IMR-90 (cell line): ENCODE measurements around the gene NKAPL. TPM values are rescaled to one million over a fixed set of nuclear protein-coding genes. Genes with fewer than 3 reads are reported as not detected.

Experiments
- ATAC-seq: fragments of 200-7000 bp; cut with Tn5 transposase; 2 replicates; pipeline ENCODE4 v1.9.1; 2020; ENCODE audit warnings: low read depth, mild to moderate bottlenecking, moderate library complexity
- BruUV-seq: library from RNA; stranded (reverse); fragments of 400-500 nt; replicated peaks from 2 replicates; lab custom pipeline; 2021; lab: Mats Ljungman, UMichigan
- CTCF ChIA-PET: fragments of 300-600 bp; formaldehyde crosslinking; extraction: SDS; loops from one replicate; lab custom pipeline; 2021; ENCODE audit warnings: antibody characterized with exemption; lab: Yijun Ruan, JAX
- POLR2A ChIA-PET: fragments of 300-600 bp; sonication (Branson Sonifier 250); formaldehyde crosslinking; loops from one replicate; lab custom pipeline; 2022; ENCODE audit warnings: antibody characterized with exemption; ENCODE audit not compliant: unreplicated experiment; lab: Charles Lee
- DNase-seq: peaks from one replicate; pipeline ENCODE4 v3.0.0; 2013
- H2AFZ ChIP-seq: replicated peaks from 2 replicates; pipeline ENCODE3; 2013; ENCODE audit warnings: low read length, mild to moderate bottlenecking; ENCODE audit not compliant: poor library complexity
- H2AK5ac ChIP-seq: 2 replicates; pipeline ENCODE4 v1.6.1; 2013; ENCODE audit warnings: low read depth, low read length, inconsistent platforms
- H2AK9ac ChIP-seq: replicated peaks from 2 replicates; pipeline ENCODE3; 2013; ENCODE audit warnings: mild to moderate bottlenecking, low read depth, low read length, moderate library complexity; ENCODE audit not compliant: poor library complexity
- H2BK120ac ChIP-seq: 2 replicates; pipeline ENCODE4 v1.6.1; 2013; ENCODE audit warnings: low read depth, low read length, inconsistent platforms
- H2BK15ac ChIP-seq: 3 replicates; pipeline ENCODE4 v1.6.1; 2013; ENCODE audit warnings: low read depth, low read length, inconsistent platforms
- H2BK20ac ChIP-seq: 2 replicates; pipeline ENCODE4 v1.6.1; 2013; ENCODE audit warnings: low read depth, mild to moderate bottlenecking, inconsistent platforms, low read length, moderate library complexity
- H2BK5ac ChIP-seq: 2 replicates; pipeline ENCODE4 v1.6.1; 2013; ENCODE audit warnings: mild to moderate bottlenecking, low read depth, low read length, inconsistent platforms; ENCODE audit not compliant: poor library complexity, severe bottlenecking
- H3K14ac ChIP-seq: replicated peaks from 2 replicates; pipeline ENCODE4 v1.6.1; 2013; ENCODE audit warnings: low read depth, low read length, inconsistent platforms
- H3K18ac ChIP-seq: 2 replicates; pipeline ENCODE4 v1.6.1; 2013; ENCODE audit warnings: low read depth, low read length, control low read depth
- H3K23ac ChIP-seq: 2 replicates; pipeline ENCODE4 v1.6.1; 2013; ENCODE audit warnings: low read depth, low read length, inconsistent platforms
- H3K27ac ChIP-seq: 2 replicates; pipeline ENCODE4 v1.5.1; 2013; ENCODE audit warnings: mild to moderate bottlenecking, control low read depth, low read length; ENCODE audit not compliant: insufficient read depth
- H3K27me3 ChIP-seq: 2 replicates; pipeline ENCODE4 v1.6.1; 2013; ENCODE audit warnings: low read length; ENCODE audit not compliant: control insufficient read depth, insufficient read depth
- H3K36me3 ChIP-seq: 2 replicates; pipeline ENCODE4 v1.6.1; 2013; ENCODE audit warnings: low read length, mixed read lengths; ENCODE audit not compliant: control insufficient read depth, insufficient read depth
- H3K4ac ChIP-seq: 2 replicates; pipeline ENCODE4 v1.6.1; 2013; ENCODE audit warnings: low read depth, low read length, inconsistent platforms
- H3K4me1 ChIP-seq: 2 replicates; pipeline ENCODE4 v1.6.1; 2013; ENCODE audit warnings: low read length, mixed read lengths; ENCODE audit not compliant: control insufficient read depth, insufficient read depth
- H3K4me2 ChIP-seq: 2 replicates; pipeline ENCODE4 v1.6.1; 2013; ENCODE audit warnings: low read depth, mild to moderate bottlenecking, control low read depth, low read length, moderate library complexity
- H3K4me3 ChIP-seq: 2 replicates; pipeline ENCODE4 v1.5.1; 2013; ENCODE audit warnings: low read depth, mild to moderate bottlenecking, control low read depth, low read length, moderate library complexity; ENCODE audit not compliant: insufficient read depth
- H3K56ac ChIP-seq: 2 replicates; pipeline ENCODE4 v1.6.1; 2013; ENCODE audit warnings: low read length, inconsistent platforms; ENCODE audit not compliant: insufficient read depth; ENCODE audit errors: extremely low read depth
- H3K79me1 ChIP-seq, 2 experiments: 2 replicates each; pipeline ENCODE4 v1.6.1; 2013; ENCODE audit warnings: low read length in 2 of 2, inconsistent platforms in 1 of 2, low read depth in 1 of 2
- H3K9ac ChIP-seq: 2 replicates; pipeline ENCODE4 v1.6.1; 2013; ENCODE audit warnings: low read depth, low read length, control low read depth
- H3K9me1 ChIP-seq: 2 replicates; pipeline ENCODE4 v1.6.1; 2013; ENCODE audit warnings: low read length, inconsistent platforms; ENCODE audit not compliant: insufficient read depth
- H3K9me3 ChIP-seq: 2 replicates; pipeline ENCODE4 v1.6.1; 2013; ENCODE audit warnings: low read length; ENCODE audit not compliant: control insufficient read depth, insufficient read depth
- H4K20me1 ChIP-seq: 2 replicates; pipeline ENCODE4 v1.6.1; 2013; ENCODE audit warnings: low read length, inconsistent platforms; ENCODE audit not compliant: insufficient read depth
- H4K5ac ChIP-seq: 2 replicates; pipeline ENCODE4 v1.6.1; 2013; ENCODE audit warnings: mild to moderate bottlenecking, low read depth, low read length, control low read depth
- H4K8ac ChIP-seq, 2 experiments: 2 replicates each; pipeline ENCODE4 v1.6.1; 2013; ENCODE audit warnings: low read depth in 2 of 2, low read length in 2 of 2, control low read depth in 1 of 2, inconsistent platforms in 1 of 2
- H4K91ac ChIP-seq: 2 replicates; pipeline ENCODE4 v1.6.1; 2013; ENCODE audit warnings: low read depth, low read length, inconsistent platforms; ENCODE audit not compliant: insufficient read depth
- CTCF ChIP-seq: conservative IDR thresholded peaks from 2 replicates; pipeline ENCODE4 v1.5.1; 2012; ENCODE audit warnings: mild to moderate bottlenecking, low read depth, low read length, improper control_type of control experiment
- MAFK ChIP-seq: IDR thresholded peaks from 2 replicates; pipeline ENCODE4 v1.6.1; 2012; ENCODE audit warnings: low read depth, low read length, improper control_type of control experiment
- MAZ ChIP-seq: IDR thresholded peaks from 2 replicates; pipeline ENCODE4 v1.6.1; 2012; ENCODE audit warnings: low read depth, mild to moderate bottlenecking, low read length, improper control_type of control experiment, moderate library complexity, borderline replicate concordance
- RAD21 ChIP-seq: IDR thresholded peaks from 2 replicates; pipeline ENCODE4 v1.6.1; 2012; ENCODE audit warnings: low read length, improper control_type of control experiment
- WGBS, 2 experiments: methylation state at CpG; one replicate each; pipeline versions ENCODE4 v1.1.5 to v1.1.7; 2013; ENCODE audit warnings: missing lambda C conversion rate in 2 of 2; ENCODE audit not compliant: insufficient read length in 1 of 2; ENCODE audit errors: extremely low coverage in 2 of 2; 5-methylcytosine and 5-hydroxymethylcytosine counted together
- dilution Hi-C: fragments of 300-500 bp; cut with HindIII; formaldehyde crosslinking; loops from one replicate; pipeline ENCODE4 v1.14.3; 2018; ENCODE audit warnings: low sequenced_read_pairs; ENCODE audit not compliant: unreplicated experiment
- in situ Hi-C: fragments of 300-500 bp; cut with MboI; formaldehyde crosslinking; loops from 3 replicates; pipeline ENCODE4 v1.14.3; 2019; ENCODE audit warnings: low sequenced_read_pairs, inconsistent platforms, mixed read lengths
- intact Hi-C: fragments of 100-400 bp; cut with micrococcal nuclease; formaldehyde crosslinking; loops from 2 replicates; pipeline ENCODE4 v1.10.0; 2022
- polyA plus RNA-seq, 3 experiments: library from polyadenylated mRNA; depleted of rRNA; stranded (reverse); fragments of >200 nt; gene quantifications; 2 replicates each; pipeline ENCODE4 v1.2.3, GENCODE V29; 2012; ENCODE audit warnings: low replicate concordance in 1 of 3
- total RNA-seq: library from RNA; depleted of rRNA; stranded (reverse); fragments of >200 nt; gene quantifications from 2 replicates; pipeline ENCODE4 v1.2.3, GENCODE V29; 2012

NKAPL gene
- total and polyA plus RNA-seq, 2 of the 4 experiments (the other 2 are of a cell fraction): 0.51 to 0.54 TPM

GRCh38 chr6:28224131-28225055 lies 34.7 kb upstream of the NKAPL start:
- Histone ChIP-seq H4K5ac (peak overlapping the region; percentile 85), H3K9me1 (no peaks in the 10 kb centered on the region; the same call in 1 of the 2 replicates), H3K9ac (peak overlapping the region; percentile 82), H2AFZ (peak overlapping the region; percentile 73), H3K79me1 (peaks cover 18 to 35% of the 10 kb centered on the region in 2 experiments), H3K9me3 (no peaks in the 10 kb centered on the region), H3K27ac (peak overlapping the region; percentile 61), H4K8ac (peak overlapping the region; percentile 95 to 97), H3K14ac (peak overlapping the region; percentile 74), H3K4me2 (peak overlapping the region; percentile 82), H2BK15ac (peak overlapping the region; percentile 62; the same call in 2 of the 3 replicates), H3K4ac (peak overlapping the region; percentile 93), H3K23ac (peak overlapping the region; percentile 80; the same call in 1 of the 2 replicates), H3K36me3 (peaks cover 13% of the 10 kb centered on the region), H3K4me1 (no peaks in the 10 kb centered on the region), H2BK5ac (peak overlapping the region; percentile 62), H3K56ac (peak overlapping the region; percentile 79), H2BK120ac (peak overlapping the region; percentile 80), H4K20me1 (no peaks in the 10 kb centered on the region), H3K27me3 (no peaks in the 10 kb centered on the region), H2AK5ac (peak overlapping the region; percentile 70; the same call in 1 of the 2 replicates), H3K18ac (peak overlapping the region; percentile 42; the same call in 1 of the 2 replicates), H2AK9ac (no peak overlapping the region), H4K91ac (peak overlapping the region; percentile 75), H3K4me3 (peak overlapping the region; percentile 82), H2BK20ac (peak overlapping the region; percentile 49)
- ATAC-seq (no peak), DNase-seq (no peak)
- in situ Hi-C loops (no loop called here), dilution Hi-C loops (no loop called here), intact Hi-C loops (loop anchor here (1.0 to 5.0 kb wide), 4 partner anchors 28 to 1408 kb away; partner anchors contain the start of genes GABBR1, ZKSCAN4 and ZKSCAN8)
- ChIA-PET POLR2A (interaction anchor here (0.7 kb wide), 1 partner anchor 10 kb away, joined by 17 read pairs; no protein-coding TSS in a partner anchor), CTCF (interaction anchor here (0.6 kb wide), 1 partner anchor 10 kb away, joined by 4 read pairs; no protein-coding TSS in a partner anchor)
- BruUV-seq: no TSS peak
- no peak for TF ChIP-seq RAD21
- no peak for TF ChIP-seq MAZ
- no peak for TF ChIP-seq CTCF
- TF ChIP-seq MAFK: no peak
- WGBS, 2 experiments: 60% methylated on average over 1 of the region's 9 CpGs; no CpG with 5 or more reads in 1 of the 2 experiments
